Astrocyte of the cerebellum (primary cell): ENCODE data around the gene RRM2.

ENCODE experiments used
- DNase-seq: peaks from one replicate; pipeline ENCODE4 v3.0.0-alpha.2; 2011; ENCODE audit warnings: low read depth
- H3K4me3 ChIP-seq: 2 replicates; pipeline ENCODE4 v1.5.1; 2011; ENCODE audit warnings: mild to moderate bottlenecking, low read depth, low read length, moderate library complexity
- CTCF ChIP-seq: IDR thresholded peaks from 2 replicates; pipeline ENCODE4 v1.5.1; 2012; ENCODE audit warnings: low read length, low read depth, moderate library complexity, mild to moderate bottlenecking; ENCODE audit errors: missing control alignments
- in situ Hi-C: cut with HindIII; loops from 2 replicates; pipeline ENCODE4 v1.10.0; 2017; ENCODE audit warnings: low sequenced_read_pairs

The RRM2 gene

GRCh38 chr2:10128420-10128819 lies 5.9 kb downstream of the RRM2 start:
- in situ Hi-C loops, result loop anchor here (10.0 kb wide), 1 partner anchor 536 kb away; no protein-coding TSS in a partner anchor
- TF ChIP-seq CTCF, result no peak

GRCh38 chr2:10129490-10129889 lies 7.0 kb downstream of the RRM2 start:
- TF ChIP-seq CTCF, result no peak
- DNase-seq, result no peak
- in situ Hi-C loops, result loop anchor here (10.0 kb wide), 1 partner anchor 535 kb away; no protein-coding TSS in a partner anchor
- no peak overlapping the region for H3K4me3 ChIP-seq

More at GRCh38 chr2:10128420-10128819, 5.9 kb downstream of the RRM2 start:
- DNase-seq, result no peak
- H3K4me3 ChIP-seq, result no peak overlapping the region

- TF ChIP-seq CTCF, result no peak
- no peak overlapping the region for H3K4me3 ChIP-seq
- in situ Hi-C loops, result no loop called here
- no peak for DNase-seq
Observed at GRCh38 chr2:10132043-10132575, 9.6 kb downstream of the RRM2 start.

- no peak overlapping the region for H3K4me3 ChIP-seq
- TF ChIP-seq CTCF, result no peak
- in situ Hi-C loops, result no loop called here
- DNase-seq, result no peak
Observed at GRCh38 chr2:10132596-10132995, 10.1 kb downstream of the RRM2 start.

- DNase-seq, result no peak
- in situ Hi-C loops, result no loop called here
- TF ChIP-seq CTCF, result no peak
- H3K4me3 ChIP-seq, result no peak overlapping the region
Observed at GRCh38 chr2:10132996-10133647, 10.6 kb downstream of the RRM2 start.

- no peak for TF ChIP-seq CTCF
- no peak overlapping the region for H3K4me3 ChIP-seq
- in situ Hi-C loops, result no loop called here
- no peak for DNase-seq
Observed at GRCh38 chr2:10135296-10136089, 13.0 kb downstream of the RRM2 start.
